HG03095 (cell line): ENCODE measurements around the gene LRRC3.
"Not testable (repeated sequence)": the region's sequence is repeated elsewhere in the genome, so short reads cannot be mapped to it uniquely, and the experiment has no call there.

ENCODE experiments used
- ATAC-seq: cut with Tn5 transposase; IDR thresholded peaks from one replicate; pipeline ENCODE4 v1.9.1; 2021; ENCODE audit warnings: moderate library complexity; ENCODE audit not compliant: unreplicated experiment

LRRC3 gene

DNA sequence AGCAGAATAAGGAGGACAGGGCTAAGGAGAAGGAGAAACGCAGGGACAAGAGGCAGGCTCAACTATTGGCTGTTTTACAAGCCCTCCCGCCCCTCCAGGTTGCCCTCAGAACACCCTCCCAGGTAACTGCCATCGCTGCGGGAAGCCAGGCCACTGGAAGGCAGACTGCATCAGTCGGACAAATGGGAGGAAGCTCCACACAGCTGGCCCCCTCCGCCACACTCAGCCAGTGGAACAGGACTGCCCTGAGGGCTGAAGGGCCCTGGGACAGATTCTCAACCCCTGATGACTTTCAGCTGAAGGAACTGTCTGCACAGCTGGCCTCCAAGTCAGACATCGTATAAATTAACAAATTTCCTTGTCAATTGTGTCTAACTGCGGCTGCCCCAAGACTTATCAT is 21.8 kb downstream of the LRRC3 start:
- no peak for ATAC-seq

- ATAC-seq = no peak
Observed at GRCh38 chr21:44477712-44478111, 22.4 kb downstream of the LRRC3 start.

- no peak for ATAC-seq
Observed at GRCh38 chr21:44478124-44478800, 23.0 kb downstream of the LRRC3 start.

GRCh38 chr21:44478801-44479167 is 23.5 kb downstream of the LRRC3 start:
- no peak for ATAC-seq

DNA sequence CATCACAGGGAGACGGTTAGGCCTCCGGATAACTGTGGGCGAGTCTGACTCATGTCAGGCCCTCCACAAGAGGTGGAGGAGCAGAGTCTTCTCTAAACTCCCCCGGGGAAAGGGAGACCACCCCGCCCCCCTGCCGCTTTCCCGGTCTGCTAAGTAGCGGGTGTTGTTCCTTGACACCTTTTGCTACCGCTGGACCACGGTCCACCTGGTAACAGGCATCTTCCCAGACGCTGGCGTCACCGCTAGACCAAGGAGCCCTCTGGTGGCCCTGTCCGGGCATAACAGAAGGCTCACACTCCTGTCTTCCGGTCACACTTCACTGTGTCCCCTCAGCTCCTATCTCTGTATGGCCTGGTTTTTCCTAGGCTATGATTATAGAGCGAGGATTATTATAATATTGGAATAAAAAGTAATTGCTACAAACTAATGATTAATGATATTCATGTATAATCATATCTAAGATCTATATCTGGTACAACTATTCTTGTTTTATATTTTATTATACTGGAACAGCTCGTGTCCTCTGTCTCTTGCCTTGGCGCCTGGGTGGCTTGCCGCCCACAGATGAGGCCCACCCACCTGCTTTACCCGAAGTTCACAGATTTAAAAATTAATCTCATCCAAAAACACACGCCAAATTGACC is 24.4 kb downstream of the LRRC3 start:
- ATAC-seq = not testable (repeated sequence)

DNA sequence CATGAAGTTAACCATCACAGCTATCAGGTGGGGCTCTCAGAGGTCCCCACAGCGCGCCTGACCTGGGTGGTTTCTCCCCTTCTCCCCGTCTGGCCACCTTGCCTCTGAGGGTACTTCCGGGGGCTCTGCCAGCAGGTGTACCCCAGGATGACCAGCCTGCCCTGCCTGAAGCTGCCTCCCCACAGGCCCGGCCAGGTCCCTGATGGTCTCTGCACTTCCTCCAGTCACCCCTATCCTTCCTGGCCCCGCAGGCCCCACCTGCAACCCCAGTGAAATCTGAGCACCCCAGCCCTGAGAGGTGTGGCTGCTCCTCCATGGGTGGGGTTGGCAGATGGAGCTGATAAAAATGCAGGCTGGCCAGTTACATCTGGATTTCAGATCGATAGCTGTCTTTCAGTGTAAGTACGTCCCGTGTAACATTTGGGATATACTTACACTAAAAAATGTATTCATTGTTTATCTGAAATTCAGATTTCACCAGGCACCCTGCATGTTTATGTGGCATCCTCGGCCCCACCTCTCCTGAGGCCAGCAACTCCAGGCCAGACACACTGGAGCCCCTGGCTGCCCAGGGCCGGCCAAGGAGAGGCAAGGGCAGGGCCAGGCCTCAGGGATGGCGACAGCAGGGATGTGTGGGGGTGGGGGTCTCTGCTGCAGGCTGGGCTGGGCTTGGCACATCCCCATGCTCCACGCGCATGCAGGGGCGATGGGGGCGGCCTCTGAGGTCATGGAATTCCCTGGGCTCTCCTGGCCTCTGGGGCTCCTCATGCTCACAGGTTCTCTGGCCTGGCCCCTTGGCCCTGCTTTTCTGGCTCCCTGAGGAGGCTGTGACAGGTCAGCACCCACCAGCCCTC is 25.1 kb downstream of the LRRC3 start:
- ATAC-seq = no peak

DNA sequence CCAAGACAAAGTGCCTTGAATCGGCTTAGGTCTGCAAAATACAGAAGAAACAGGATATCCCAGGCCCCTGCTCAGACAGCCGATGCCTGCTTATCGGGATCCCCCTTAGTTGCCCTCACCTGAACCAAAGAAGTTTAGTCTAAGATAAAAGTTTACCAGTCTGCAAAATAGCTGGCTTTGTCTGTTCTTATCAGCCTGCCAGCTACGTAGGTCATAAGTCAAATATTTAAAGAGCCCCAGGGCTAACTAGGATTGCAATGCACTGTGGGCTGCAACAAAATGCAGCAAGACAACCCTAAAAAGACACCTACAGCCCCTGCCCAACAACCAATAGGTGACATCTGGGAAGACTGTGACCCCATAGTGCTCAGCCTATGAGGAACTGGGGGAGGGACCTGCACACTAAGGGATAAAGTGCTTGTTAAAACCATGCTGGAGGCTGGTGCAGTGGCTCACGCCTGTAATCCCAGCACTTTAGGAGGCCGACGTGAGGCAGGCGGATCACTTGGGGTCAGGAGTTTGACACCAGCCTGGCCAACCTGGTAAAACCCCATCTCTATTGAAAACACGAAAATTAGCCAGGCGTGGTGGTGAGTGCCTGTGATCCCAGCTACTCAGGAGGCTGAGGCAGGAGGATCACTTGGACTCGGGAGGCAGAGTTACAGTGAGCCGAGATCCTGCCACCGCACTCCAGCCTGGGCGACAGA is 27.4 kb downstream of the LRRC3 start:
- ATAC-seq = no peak

- ATAC-seq = no peak
Observed at GRCh38 chr21:44483288-44484237, 28.3 kb downstream of the LRRC3 start.

- no peak for ATAC-seq
Observed at GRCh38 chr21:44484498-44485253, 29.4 kb downstream of the LRRC3 start.

DNA sequence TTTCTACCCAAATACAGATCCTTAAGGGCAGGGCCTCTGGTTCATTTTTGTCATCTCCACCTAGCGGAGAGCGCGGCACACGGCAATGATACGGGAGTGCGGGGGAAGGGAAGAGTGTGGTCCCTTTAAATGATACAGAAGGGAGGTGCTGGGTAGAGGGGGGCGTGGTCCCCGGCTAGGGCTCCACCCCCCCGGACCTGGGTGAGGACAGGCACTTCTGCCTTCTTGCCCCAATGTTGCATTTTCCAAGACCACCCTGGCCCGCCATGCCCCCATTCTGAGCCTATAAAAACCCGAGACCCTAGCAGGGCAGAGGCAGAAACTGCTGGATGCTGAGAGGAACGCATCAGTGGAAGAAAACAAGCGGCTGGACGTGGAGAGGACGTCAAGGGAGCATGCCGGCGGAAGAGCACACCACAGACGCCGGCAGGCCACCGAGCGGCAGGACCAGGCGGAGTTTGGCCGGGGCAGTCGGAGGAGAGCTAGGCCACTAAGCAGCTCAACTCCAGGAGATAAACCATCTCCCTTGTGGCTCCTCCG is 30.0 kb downstream of the LRRC3 start:
- no peak for ATAC-seq

DNA sequence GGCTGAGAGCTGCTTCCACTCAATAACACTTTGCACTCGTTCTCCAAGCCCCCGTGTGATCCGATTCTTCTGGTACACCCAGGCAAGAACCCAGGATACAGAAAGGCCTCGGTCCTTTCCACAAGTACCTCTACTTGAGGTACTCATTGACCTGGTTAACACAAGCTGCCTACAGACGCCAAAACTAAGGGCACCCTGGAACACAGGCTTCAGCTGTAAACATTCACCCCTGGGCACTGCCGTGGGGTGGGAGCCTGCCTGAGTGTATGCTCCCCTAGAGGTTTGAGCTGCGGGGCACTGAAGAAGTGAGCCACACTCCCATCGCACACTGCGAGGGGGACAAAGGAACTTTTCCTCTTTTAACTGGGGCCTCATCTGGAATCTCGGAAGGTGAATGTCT is 30.5 kb downstream of the LRRC3 start:
- no peak for ATAC-seq

- ATAC-seq = no peak
Observed at GRCh38 chr21:44486302-44486701, 31.0 kb downstream of the LRRC3 start.

GRCh38 chr21:44487831-44488230 is 32.5 kb downstream of the LRRC3 start:
- ATAC-seq = no peak

DNA sequence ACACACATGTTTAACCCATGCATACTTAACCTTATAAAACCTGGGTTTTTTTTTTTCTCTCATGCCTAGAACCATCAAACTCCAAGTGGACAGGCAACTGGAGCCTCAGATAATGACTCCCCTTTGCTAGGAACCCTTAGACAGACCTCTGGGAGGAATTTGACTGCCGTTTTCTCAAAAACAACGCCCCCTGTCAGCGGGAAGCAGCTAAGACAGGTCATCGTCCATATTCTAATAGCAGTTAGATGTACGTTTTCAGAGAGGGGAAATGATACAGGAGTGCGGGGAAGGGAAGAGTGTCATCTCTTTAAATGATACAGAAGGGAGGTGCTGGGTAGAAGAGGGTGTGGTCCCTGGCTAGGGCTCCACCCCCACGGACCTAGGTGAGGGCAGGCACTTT is 34.7 kb downstream of the LRRC3 start:
- no peak for ATAC-seq

GRCh38 chr21:44490405-44490804 is 35.1 kb downstream of the LRRC3 start:
- ATAC-seq = no peak

- ATAC-seq = no peak
Observed at GRCh38 chr21:44490816-44491215, 35.5 kb downstream of the LRRC3 start.

DNA sequence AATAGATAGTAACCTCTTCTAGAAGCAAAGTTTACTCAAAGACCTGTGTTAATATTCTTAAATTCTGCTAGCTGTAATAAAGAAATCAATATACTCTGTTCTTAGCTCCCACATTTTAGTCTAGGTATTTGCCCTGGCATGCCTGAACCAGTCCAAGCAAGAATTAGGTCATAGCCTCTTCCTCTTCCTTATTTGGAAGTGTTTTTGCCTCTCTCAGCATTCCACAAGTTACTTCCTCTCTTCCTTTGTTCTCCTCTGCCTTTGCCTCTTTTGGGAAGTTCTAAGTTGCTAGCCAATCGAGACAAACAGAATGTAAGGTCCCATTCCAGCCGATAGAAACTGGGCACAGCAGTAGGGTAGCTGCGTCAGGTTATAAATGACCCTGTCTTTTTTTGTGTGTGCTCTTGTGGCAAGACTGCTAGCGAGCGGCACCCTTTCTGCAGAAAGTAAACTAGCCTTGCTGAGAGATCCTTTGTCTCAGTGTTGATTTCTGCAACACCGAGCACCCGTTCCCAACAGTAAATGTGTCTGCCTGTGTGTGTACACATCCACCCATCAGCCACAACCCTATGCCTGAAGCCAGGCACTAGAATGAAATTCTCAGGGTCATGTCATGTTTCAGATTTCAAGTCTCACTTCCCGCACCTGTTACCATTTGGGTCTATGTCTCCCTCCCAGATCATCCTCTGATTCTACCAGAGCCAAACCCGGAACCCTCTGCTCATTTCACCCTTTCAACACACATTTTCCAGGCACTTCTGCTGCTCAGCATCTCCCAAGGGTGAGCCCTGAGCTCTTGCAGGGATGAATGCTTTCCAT is 37.5 kb downstream of the LRRC3 start:
- ATAC-seq = no peak

DNA sequence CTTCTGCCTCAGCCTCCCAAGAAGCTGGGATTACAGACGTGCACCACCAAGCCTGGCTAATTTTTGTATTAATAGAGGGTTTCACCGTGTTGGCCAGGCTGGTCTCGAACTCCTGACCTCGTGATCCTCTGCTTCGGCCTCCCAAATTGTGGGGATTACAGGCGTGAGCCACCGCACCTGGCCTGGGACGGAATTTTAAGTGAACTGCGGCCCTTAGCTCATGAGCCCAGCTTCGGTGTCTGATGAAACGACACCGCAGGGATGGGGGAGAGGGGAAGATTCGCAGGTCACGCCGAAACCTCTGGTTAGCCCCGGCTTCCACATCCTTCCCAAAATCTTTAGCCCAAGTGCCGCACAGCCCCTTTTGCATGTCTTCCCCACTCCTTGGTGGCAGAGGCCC is 39.1 kb downstream of the LRRC3 start:
- no peak for ATAC-seq
